HG03565 (cell line): ENCODE data around the gene SPATC1L.

Experiments used
- ATAC-seq: cut with Tn5 transposase; IDR thresholded peaks from one replicate; pipeline ENCODE4 v1.9.1; 2021; ENCODE audit warnings: mild to moderate bottlenecking, moderate library complexity; ENCODE audit not compliant: unreplicated experiment

Gene SPATC1L

DNA sequence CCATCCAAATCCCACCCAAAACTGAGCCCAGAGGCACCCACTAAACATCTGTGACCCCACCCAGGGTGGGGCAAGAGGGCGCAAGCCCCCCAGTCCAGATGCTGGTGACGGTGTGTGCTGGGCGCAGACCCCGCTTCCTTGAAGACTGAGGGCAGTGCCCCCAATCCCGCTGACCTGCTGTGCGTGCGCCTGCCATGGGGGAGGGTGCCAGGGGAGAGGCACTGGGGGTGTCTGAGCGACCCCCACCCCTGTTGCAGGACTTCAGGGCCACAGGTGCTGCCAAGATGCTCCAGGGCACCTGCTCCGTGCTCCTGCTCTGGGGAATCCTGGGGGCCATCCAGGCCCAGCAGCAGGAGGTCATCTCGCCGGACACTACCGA, 73.1 kb downstream of the SPATC1L start:
- no peak for ATAC-seq
